ENCODE results near the gene ZNF326.
"Not testable (repeated sequence)": the region's sequence is repeated elsewhere in the genome, so short reads cannot be mapped to it uniquely, and the experiment has no call there.

Gene ZNF326

GRCh38 chr1:89998306-89998705 is 3.4 kb downstream of the ZNF326 start:
- no peak for DNase-seq

DNA sequence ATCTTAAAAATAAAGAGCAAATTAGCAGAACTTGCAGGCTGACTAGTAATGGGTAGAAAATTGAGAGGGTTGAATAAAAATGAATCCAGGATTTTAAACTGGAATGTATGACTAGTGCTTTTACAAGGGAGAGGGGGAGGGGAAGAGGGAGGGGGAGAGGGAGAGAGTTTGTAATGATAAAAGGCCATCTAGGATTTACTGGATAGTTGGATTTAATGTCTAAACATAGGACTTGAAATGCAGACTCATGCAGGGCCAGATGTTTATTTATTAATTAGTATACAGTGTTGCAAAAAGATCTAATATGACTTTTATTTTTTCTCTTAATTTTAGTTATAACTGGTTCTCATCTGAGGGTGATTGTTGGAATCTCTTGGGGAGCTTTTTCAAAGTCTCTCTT is 4.3 kb downstream of the ZNF326 start:
- no peak for DNase-seq

- DNase-seq: no peak
Observed at GRCh38 chr1:89999628-90000027, 4.7 kb downstream of the ZNF326 start.

DNA sequence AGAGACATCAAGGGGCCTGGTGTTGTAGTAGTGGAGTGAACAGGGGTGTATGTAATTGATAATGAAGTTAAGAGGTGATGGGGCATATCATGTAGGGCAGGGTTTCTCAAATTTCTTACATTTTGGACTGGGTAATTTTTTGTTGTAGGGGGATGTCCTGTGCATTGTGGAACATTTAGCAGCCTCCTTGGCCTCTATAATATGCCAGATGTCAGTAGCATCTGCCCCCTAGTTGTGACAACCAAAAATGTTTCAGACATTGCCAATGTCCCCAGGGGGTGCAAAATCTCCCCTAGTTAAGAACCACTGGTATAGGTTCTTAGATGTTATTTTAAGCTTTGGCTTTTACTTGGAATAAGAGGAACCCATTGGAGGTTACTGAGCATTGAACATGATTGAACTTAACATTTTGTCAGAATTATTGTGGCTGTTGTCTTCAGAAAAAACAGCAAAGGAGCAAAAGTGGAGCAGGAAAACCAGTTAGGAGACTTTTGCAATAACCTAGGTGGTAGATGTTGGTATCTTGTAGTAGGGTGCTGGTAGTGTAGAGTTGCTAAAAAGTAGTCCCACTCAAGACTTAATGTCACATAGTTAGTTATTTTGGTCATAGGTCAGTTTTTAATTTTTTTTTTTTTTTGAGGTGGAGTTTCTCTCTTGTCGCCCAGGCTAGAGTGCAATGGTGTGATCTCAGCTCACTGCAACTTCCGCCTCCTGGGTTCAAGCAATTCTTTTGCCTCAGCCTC is 6.2 kb downstream of the ZNF326 start:
- no peak for DNase-seq

DNA sequence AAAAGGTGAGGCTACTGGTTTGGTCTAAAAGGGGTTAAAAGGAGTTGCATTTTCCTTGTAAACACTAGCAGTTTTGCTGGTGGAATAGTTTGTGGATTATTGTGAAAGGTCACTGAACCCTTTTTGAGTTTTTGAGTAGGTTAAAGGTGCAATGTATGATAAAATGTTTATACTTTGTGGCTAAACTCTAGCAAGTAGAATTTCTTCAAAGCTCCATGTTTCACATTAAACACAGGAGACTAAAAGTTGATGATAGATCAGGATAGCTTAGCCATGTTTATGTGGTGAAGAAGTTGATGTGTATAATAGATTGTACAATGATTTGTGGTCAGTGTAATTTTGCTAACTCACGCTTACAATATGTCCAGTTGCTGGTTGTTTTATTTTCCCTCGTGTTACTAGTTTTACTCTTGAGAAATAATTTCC is 13.1 kb downstream of the ZNF326 start:
- no peak for DNase-seq

DNA sequence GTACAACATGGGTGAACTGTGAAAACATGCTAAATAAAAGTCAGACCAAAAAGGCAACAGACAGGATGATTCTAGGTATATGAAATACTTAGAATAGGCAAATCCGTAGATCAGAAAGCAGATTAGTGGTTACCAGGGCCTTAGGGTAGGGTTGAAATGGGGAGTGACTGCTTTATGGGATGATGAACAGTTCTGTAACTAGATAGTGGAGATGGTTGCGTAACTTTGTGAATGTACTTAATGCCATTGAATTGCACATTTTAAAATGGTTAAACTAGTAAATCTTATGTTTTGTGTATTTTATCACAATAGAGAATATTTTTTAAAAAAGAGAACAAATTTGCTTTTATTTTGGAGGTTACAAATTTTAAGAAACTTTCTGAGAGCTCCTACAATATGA is 17.4 kb downstream of the ZNF326 start:
- no peak for DNase-seq

- DNase-seq: no peak
Observed at GRCh38 chr1:90023691-90024090, 28.8 kb downstream of the ZNF326 start.

DNA sequence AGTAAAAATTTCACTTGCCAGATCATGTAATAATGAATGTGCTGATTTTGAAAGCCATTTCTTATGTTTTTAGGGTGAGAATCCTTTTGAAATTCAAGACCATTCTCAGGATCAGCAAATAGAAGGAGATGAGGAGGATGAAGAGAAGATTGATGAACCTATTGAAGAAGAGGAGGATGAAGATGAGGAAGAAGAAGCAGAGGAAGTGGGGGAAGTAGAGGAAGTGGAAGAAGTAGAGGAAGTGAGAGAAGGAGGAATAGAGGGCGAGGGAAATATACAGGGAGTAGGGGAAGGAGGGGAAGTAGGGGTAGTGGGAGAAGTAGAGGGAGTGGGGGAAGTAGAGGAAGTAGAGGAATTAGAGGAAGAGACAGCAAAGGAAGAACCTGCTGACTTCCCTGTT is 32.4 kb downstream of the ZNF326 start:
- DNase-seq: no peak

DNA sequence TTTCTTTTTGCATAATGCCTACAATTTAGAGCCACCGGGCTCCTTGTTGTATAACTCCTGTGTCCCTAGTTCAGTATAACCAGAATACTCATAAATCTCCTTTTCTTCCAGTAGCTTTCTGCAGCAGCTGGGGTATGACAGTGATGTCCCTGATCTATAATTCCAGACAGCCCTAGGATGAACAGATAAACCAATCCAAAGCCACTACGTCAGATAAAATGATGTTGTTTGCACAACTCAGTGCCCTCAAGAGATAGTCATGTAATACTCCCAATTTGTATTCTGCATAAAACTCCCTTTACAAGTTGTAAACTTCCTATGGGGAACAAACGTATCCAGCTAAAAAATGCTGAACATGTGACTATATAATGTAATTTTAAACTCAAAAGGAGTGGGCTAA is 44.7 kb downstream of the ZNF326 start:
- DNase-seq: no peak

GRCh38 chr1:90043586-90043985 is 48.7 kb downstream of the ZNF326 start:
- DNase-seq: no peak

DNA sequence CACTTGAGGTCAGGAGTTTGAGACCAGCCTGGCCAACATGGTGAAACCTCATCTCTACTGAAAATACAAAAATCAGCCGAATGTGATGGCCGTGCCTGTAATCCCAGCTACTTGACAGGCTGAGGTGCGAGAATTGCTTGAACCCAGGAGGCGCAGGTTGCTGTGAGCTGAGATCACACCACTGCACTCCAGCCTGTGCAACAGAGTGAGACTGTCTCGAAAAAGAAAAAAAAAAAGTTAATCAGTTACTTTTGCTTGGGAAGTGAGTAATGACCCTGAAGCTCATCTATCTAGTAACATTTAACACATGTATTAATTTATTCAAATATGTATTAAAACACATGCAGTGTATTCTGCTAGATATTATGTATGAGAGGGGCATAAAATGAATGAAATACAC is 49.4 kb downstream of the ZNF326 start:
- no peak for DNase-seq

DNA sequence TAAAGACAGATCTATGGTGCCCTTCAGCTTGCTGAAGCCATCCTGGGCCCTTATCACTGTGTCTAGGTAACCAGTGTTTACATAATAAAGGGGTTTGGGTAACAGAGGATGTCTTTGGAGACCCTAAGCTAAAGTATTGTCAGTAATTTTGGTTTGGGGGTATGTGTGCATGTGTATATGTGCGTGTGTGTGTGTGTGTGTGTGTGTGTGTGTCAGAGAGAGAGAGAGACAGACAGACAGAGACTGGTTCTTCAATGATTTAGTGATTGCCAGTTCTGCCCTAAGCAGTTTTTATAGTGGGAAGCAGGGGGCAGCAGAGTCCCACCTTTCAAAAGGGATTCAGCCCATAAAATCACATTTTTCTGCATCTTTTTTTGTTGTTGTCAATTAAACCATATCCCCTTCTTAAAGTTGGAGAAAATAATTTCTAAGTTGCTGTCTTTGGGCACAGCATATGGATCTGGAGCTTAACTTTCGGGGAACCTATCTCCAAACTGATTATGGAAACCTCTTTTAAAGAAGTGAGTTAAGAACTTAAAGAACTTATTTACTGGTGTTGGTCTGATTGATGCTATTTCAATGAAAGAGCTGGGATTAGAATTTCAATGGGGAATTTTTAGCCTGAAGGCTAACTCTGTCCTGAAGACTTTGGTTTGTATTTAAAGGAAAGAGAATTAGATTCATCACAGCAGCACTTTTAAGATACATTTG is 51.1 kb downstream of the ZNF326 start:
- DNase-seq: peak; percentile 54

DNA sequence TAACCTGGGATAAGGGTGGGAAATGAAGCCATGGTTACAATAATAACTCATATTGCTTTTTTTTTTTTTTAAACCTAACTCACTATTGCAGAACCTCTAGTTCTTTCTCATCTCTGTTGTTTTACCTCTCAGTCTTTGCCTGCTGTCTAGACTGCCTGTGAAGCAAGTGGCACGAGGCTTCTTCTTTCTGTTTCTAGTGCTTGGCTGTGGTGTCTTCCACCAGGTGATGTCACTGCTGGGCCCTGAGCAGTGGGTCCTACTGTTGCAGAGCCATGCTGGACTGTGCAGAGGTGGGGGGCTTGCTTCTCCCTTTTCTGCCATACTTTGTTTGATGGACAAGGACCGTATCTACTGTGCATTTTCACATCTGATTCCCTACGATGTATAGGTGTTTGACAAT is 51.7 kb downstream of the ZNF326 start:
- DNase-seq: no peak

GRCh38 chr1:90048043-90048442 is 53.1 kb downstream of the ZNF326 start:
- DNase-seq: no peak

DNA sequence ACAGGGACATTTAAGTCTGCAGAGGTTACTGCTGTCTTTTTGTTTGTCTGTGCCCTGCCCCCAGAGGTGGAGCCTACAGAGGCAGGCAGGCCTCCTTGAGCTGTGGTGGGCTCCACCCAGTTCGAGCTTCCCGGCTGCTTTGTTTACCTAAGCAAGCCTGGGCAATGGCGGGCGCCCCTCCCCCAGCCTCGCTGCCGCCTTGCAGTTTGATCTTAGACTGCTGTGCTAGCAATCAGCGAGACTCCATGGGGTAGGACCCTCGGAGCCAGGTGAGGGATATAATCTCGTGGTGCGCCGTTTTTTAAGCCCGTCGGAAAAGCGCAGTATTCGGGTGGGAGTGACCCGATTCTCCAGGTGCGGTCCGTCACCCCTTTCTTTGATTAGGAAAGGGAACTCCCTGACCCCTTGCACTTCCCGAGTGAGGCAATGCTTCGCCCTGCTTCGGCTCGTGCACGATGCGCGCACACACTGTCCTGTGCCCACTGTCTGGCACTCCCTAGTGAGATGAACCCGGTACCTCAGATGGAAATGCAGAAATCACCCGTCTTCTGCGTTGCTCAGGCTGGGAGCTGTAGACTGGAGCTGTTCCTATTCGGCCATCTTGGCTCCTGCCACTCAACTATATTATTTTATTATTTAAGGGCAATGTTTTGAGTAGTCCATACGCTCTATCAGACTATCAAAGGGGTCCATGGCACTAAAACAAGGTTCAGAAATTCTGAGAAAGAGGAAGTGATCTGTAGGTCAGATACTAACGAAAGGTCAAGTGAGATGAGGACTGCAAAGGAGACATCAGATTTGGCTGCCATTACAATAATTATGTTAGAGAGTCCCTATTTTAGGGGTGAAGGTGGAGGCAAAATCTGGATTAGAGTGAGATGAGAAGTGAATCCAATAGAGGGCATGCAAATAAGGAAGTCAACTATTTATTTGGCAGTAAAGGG is 68.1 kb downstream of the ZNF326 start:
- not testable (repeated sequence) for DNase-seq

DNA sequence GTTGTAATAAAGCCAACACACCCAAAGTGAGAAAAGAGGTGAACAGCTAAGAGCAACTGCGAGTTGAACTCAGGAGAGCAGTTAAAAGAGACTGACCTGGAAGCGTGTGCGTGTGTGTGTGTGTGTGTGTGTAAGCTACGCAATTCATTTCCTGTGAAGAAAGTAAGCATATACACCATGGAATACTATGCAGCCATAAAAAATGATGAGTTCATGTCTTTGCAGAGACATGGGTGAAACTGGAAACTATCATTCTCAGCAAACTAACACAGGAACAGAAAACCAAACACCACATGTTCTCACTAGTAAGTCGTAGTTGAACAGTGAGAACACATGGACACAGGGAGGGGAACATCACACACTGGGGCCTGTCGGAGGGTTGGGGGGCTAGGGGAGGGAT is 69.2 kb downstream of the ZNF326 start:
- not testable (repeated sequence) for DNase-seq

DNA sequence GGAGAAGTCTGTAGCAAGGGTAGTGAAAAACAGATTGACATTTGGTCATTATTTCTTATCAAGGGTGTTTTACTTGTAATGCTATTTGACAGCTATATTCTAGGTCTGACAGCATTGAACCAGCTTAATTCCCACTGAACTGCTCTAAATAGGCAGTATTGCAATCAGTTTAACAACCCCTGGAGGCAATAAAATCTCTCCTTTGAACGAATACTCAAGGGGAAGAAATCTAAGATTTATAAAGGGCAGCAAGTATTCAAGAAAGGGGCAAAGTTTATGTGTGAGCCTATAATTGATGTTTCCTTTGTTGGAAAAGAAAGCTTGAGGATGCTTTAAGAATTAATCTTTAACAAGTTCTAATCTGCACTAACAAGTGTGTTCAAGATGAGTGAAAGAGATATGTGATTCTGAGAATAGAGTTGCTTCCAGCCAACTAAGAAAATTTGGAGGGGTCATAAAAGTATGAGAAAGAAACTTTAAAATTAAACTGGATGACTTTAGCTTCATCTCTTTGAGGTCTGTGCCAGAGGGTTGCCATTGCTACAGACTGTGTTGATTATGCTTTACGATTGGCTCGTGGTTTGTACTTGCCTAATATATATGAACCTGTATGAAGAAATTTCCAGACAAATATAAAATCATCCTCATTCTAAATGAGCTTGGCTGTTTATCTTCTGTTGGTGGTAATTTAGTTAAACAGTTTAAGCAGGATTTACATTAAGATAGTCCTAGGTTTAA is 72.5 kb downstream of the ZNF326 start:
- DNase-seq: peak; percentile 21

GRCh38 chr1:90068611-90069280 is 73.8 kb downstream of the ZNF326 start:
- no peak for DNase-seq

DNA sequence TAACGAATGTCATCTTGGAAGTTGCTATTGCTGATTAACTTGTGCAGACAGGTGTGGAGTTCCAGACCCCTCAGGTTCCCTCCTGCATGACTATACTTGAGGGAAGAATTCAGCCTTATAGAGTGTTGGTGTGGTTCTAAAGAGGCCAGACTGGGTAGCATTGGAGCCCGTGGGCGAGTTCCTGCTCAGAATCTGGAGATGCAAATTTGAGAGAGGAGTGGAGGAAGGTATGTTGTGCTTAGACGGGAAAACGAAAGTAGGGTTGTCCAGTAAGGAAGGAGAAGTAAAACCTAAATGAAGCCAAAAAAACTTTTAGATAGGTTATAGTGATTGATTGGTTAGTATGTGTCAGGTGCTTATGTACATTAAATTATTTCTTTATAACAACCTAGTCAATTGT is 79.2 kb downstream of the ZNF326 start:
- DNase-seq: no peak

- no peak for DNase-seq
Observed at GRCh38 chr1:90074566-90074965, 79.7 kb downstream of the ZNF326 start.

- DNase-seq: no peak
Observed at GRCh38 chr1:90074970-90075391, 80.1 kb downstream of the ZNF326 start.

- no peak for DNase-seq
Observed at GRCh38 chr1:90083995-90084394, 89.1 kb downstream of the ZNF326 start.
